ENCODE measurements around the gene POLK. TPM values are rescaled to one million over a fixed set of nuclear protein-coding genes. Genes with fewer than 3 reads are reported as not detected.

The POLK gene
- total RNA-seq, 1 experiment from 2014 or later = 7.5 TPM

GRCh38 chr5:75617736-75618352 lies 106.2 kb downstream of the POLK start:
- Mint-ChIP-seq H3K27me3 (ENCODE audit: insufficient read depth, unreplicated experiment) (no peaks in the 10 kb centered on the region), H3K4me3 (ENCODE audit: unreplicated experiment) (peak overlapping the region; percentile 58), H3K9me3 (ENCODE audit: unreplicated experiment) (no peaks in the 10 kb centered on the region), H3K27ac (ENCODE audit: unreplicated experiment) (no peak overlapping the region), H3K36me3 (ENCODE audit: insufficient read depth, unreplicated experiment) (no peaks in the 10 kb centered on the region), H3K4me1 (ENCODE audit: low read depth, unreplicated experiment) (peaks cover 43% of the 10 kb centered on the region)
- no TSS peak for BruUV-seq (replicated peaks)
- intact Hi-C loops (cut with micrococcal nuclease; ENCODE audit: unreplicated experiment) = loop anchor here (2.0 to 5.0 kb wide), 2 partner anchors 53 to 96 kb away; no protein-coding TSS in a partner anchor
- Histone ChIP-seq H3K9me3 (no peaks in the 10 kb centered on the region), H3K4me3 (ENCODE audit: low read depth, low read length) (no peak overlapping the region), H3K36me3 (ENCODE audit: control insufficient read depth, insufficient read depth, low read length) (no peaks in the 10 kb centered on the region), H3K27me3 (replicated peaks; ENCODE audit: control insufficient read depth, insufficient read depth, low read length) (no peaks in the 10 kb centered on the region), H3K4me1 (peaks cover 100% of the 10 kb centered on the region)
- ChIA-PET POLR2A (no interaction called here), CTCF (interaction anchor here (0.8 to 1.7 kb wide), 2 partner anchors 11 to 63 kb away, joined by 3 to 4 read pairs; no protein-coding TSS in a partner anchor)
- peak; percentile 35 to 57 for DNase-seq
- no peak for TF ChIP-seq CTCF (IDR thresholded peaks at IDR 0.05; ENCODE audit: insufficient read depth in 1 of 2, low read depth in 1 of 2, low read length in 1 of 2, severe bottlenecking in 1 of 2, unreplicated experiment in 1 of 2)

GRCh38 chr5:75620184-75620959 lies 108.7 kb downstream of the POLK start:
- no peak for TF ChIP-seq CTCF (IDR thresholded peaks at IDR 0.05; ENCODE audit: insufficient read depth in 1 of 2, low read depth in 1 of 2, low read length in 1 of 2, severe bottlenecking in 1 of 2, unreplicated experiment in 1 of 2)
- Histone ChIP-seq H3K27me3 (replicated peaks; ENCODE audit: control insufficient read depth, insufficient read depth, low read length) (no peaks in the 10 kb centered on the region), H3K4me1 (peaks cover 93% of the 10 kb centered on the region), H3K9me3 (no peaks in the 10 kb centered on the region), H3K4me3 (ENCODE audit: low read depth, low read length) (no peak overlapping the region), H3K36me3 (ENCODE audit: control insufficient read depth, insufficient read depth, low read length) (no peaks in the 10 kb centered on the region)
- no peaks in the 10 kb centered on the region for H3K9me3 Mint-ChIP-seq (ENCODE audit: unreplicated experiment)
- CTCF ChIA-PET = interaction anchor here (1.0 kb wide), 1 partner anchor 47 kb away, joined by 4 read pairs; no protein-coding TSS in a partner anchor
- no peaks in the 10 kb centered on the region for H3K36me3 Mint-ChIP-seq (ENCODE audit: insufficient read depth, unreplicated experiment)
- intact Hi-C loops (cut with micrococcal nuclease; ENCODE audit: unreplicated experiment) = loop anchor here (1.0 kb wide), 1 partner anchor 9 kb away; the partner anchor contains the start of gene ANKDD1B
- H3K4me1 Mint-ChIP-seq (ENCODE audit: low read depth, unreplicated experiment) = peaks cover 58% of the 10 kb centered on the region
- POLR2A ChIA-PET = interaction anchor here (0.9 kb wide), 1 partner anchor 9 kb away, joined by 3 read pairs; no protein-coding TSS in a partner anchor
- DNase-seq = peak in 1 of 2 experiments; percentile 24
- peak overlapping the region; percentile 9 for H3K27ac Mint-ChIP-seq (ENCODE audit: unreplicated experiment)
- H3K4me3 Mint-ChIP-seq (ENCODE audit: unreplicated experiment) = peak overlapping the region; percentile 23
- H3K27me3 Mint-ChIP-seq (ENCODE audit: insufficient read depth, unreplicated experiment) = no peaks in the 10 kb centered on the region
- BruUV-seq (replicated peaks) = no TSS peak

GRCh38 chr5:75622564-75622963 lies 110.9 kb downstream of the POLK start:
- intact Hi-C loops (cut with micrococcal nuclease; ENCODE audit: unreplicated experiment) = no loop called here
- no peak for TF ChIP-seq CTCF (IDR thresholded peaks at IDR 0.05; ENCODE audit: insufficient read depth in 1 of 2, low read depth in 1 of 2, low read length in 1 of 2, severe bottlenecking in 1 of 2, unreplicated experiment in 1 of 2)
- Histone ChIP-seq H3K4me1 (peaks cover 71% of the 10 kb centered on the region), H3K9me3 (no peaks in the 10 kb centered on the region), H3K27me3 (replicated peaks; ENCODE audit: control insufficient read depth, insufficient read depth, low read length) (no peaks in the 10 kb centered on the region), H3K36me3 (ENCODE audit: control insufficient read depth, insufficient read depth, low read length) (no peaks in the 10 kb centered on the region), H3K4me3 (ENCODE audit: low read depth, low read length) (no peak overlapping the region)
- no peaks in the 10 kb centered on the region for H3K36me3 Mint-ChIP-seq (ENCODE audit: insufficient read depth, unreplicated experiment)
- H3K27ac Mint-ChIP-seq (ENCODE audit: unreplicated experiment) = peak overlapping the region; percentile 61
- peak; percentile 59 to 77 for DNase-seq
- H3K9me3 Mint-ChIP-seq (ENCODE audit: unreplicated experiment) = no peaks in the 10 kb centered on the region
- ChIA-PET CTCF (no interaction called here), POLR2A (interaction anchor here (0.5 to 0.9 kb wide), 2 partner anchors 111 to 286 kb away, joined by 3 to 18 read pairs; partner anchors contain the start of genes CERT1 and POLK)
- no peaks in the 10 kb centered on the region for H3K27me3 Mint-ChIP-seq (ENCODE audit: insufficient read depth, unreplicated experiment)
- no peak overlapping the region for H3K4me3 Mint-ChIP-seq (ENCODE audit: unreplicated experiment)
- no TSS peak for BruUV-seq (replicated peaks)
- peaks cover 39% of the 10 kb centered on the region for H3K4me1 Mint-ChIP-seq (ENCODE audit: low read depth, unreplicated experiment)

Measured in Caco-2 (cell line).